ENCODE measurements around the gene OR52E4.

OR52E4 gene

DNA sequence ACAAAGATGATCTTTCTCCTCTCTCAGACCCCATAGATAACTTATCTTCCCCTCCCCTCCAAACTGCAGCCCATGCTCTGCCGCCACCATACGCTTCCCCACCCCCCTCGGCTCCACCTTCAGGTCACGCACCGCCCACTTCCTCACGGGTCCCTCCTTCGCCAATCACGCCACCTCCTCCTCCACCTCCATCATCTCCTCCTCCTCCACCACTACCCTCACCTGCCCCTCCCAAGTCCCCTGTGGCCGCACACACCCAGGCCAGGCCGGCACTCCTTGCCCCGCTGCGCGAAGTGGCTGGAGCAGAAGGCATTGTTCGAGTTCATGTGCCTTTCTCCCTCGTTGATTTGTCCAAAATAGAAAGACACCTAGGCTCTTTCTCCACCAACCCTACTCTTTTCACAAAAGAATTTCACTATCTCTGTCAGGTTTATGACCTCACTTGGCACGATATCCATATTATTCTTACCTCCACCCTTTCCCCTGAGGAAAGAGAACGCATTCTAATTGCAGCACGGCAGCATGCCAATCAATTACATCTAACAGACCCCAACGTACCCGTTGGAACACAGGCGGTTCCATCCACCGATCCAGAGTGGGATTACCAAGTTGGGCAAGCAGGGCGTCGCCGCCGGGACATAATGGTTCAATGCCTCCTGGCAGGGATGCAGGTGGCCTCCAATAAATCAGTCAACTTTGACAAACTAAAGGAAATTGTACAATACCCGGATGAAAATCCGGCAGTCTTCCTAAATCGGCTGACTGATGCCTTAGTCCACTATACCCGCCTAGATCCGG, 49.3 kb downstream of the OR52E4 start:
- no peak for DNase-seq

DNA sequence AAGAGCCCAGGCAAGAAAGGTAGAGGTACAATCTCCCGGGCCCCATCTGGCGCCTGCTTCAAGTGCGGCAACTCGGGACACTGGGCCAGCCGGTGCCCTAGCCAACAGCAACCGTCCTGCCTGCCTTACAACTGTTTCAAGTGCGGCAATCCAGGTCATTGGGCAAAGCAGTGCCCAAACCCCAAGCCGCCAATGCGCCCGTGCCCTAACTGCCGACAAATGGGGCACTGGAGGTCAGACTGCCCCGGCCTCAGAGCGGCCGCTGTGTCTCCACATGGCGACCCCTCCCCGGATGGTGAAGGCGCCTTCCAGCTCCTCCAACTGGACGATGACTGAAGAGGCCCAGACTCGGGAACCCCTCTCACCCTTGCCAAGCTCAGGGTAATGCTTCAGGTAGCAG, 50.2 kb downstream of the OR52E4 start:
- no peak for DNase-seq

DNA sequence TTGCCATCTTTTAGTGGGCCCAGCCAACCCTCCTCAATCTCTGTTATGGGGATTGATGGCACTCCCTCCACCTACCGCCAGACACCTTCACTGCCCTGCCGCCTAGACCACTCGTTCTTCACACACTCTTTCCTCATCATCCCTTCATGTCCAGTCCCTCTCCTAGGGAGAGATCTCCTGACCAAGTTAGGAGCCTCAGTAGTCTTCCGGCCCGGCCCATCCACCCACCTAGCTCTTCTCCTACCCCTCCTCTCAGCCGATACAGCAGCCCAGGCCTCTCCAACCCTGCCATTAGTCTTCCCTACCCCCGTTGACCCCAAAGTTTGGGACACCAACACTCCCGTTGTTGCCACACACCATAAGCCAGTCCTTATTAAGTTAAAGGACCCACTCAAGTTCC, 50.6 kb downstream of the OR52E4 start:
- no peak for DNase-seq

GRCh38 chr11:5932671-5933070, 52.2 kb downstream of the OR52E4 start:
- DNase-seq = no peak

- no peak for DNase-seq
These were observed 52.7 kb downstream of the OR52E4 start for GRCh38 chr11:5933116-5933515.
